Peyer's patch (tissue), 4 donors: ENCODE data around the gene VPS35L.

Experiments used
- POLR2A ChIP-seq, 2 donors: fragments of 450-650 bp; IDR thresholded peaks; one replicate each; pipeline ENCODE4 v1.5.1; 2017; ENCODE audit warnings: antibody characterized with exemption in 2 of 2, mild to moderate bottlenecking in 2 of 2, moderate library complexity in 2 of 2
- TF ChIP-seq, protein P1 (sequence below), 6 experiments: fragments of 450-650 bp in 4 of 6; fragments of 200-600 bp in 2 of 6; sonication (generic) in 1 of 6; IDR thresholded peaks; one replicate each; pipeline ENCODE4 v1.5.1; 2017 to 2019; ENCODE audit warnings: antibody characterized with exemption in 6 of 6, mild to moderate bottlenecking in 3 of 6, moderate library complexity in 1 of 6

- TF ChIP-seq, protein P1, sequence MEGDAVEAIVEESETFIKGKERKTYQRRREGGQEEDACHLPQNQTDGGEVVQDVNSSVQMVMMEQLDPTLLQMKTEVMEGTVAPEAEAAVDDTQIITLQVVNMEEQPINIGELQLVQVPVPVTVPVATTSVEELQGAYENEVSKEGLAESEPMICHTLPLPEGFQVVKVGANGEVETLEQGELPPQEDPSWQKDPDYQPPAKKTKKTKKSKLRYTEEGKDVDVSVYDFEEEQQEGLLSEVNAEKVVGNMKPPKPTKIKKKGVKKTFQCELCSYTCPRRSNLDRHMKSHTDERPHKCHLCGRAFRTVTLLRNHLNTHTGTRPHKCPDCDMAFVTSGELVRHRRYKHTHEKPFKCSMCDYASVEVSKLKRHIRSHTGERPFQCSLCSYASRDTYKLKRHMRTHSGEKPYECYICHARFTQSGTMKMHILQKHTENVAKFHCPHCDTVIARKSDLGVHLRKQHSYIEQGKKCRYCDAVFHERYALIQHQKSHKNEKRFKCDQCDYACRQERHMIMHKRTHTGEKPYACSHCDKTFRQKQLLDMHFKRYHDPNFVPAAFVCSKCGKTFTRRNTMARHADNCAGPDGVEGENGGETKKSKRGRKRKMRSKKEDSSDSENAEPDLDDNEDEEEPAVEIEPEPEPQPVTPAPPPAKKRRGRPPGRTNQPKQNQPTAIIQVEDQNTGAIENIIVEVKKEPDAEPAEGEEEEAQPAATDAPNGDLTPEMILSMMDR (IDR thresholded peaks at IDR 0.05), result no peak
- no peak for TF ChIP-seq POLR2A (IDR thresholded peaks at IDR 0.05)
These were observed 23.0 kb downstream of the VPS35L start for GRCh38 chr16:19578378-19578971.
